Measurements from ENCODE around the gene FAM168A. TPM values are rescaled to one million over a fixed set of nuclear protein-coding genes. Genes with fewer than 3 reads are reported as not detected.

Gene FAM168A
- total RNA-seq, 1 experiment from 2014 or later: 13.8 TPM

DNA sequence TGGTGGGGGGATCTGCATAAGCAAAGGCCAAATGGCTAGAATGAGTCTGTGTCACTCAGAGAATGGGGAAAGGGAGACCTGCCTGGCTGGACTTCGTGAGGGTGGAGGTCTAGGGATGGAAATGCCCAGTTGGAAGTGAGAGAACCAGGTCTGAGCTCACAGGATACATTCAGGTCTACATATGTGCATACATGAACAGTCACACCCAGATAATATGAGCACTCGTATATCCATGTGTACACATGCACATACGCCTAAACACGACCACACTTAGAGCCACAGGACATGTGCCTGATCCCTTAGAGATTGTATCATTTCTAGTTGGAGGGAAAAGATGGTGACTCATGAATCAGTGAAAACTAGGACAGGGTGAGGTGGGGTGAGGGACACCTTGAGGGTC lies 242.8 kb downstream of the FAM168A start:
- CTCF ChIA-PET: interaction anchor here (0.6 to 1.0 kb wide), 2 partner anchors 66 to 263 kb away, joined by 3 to 4 read pairs; no protein-coding TSS in a partner anchor
- Mint-ChIP-seq H3K36me3 (ENCODE audit: insufficient read depth, unreplicated experiment) (peaks cover 38% of the 10 kb centered on the region), H3K4me1 (ENCODE audit: insufficient read depth, unreplicated experiment) (no peaks in the 10 kb centered on the region), H3K27me3 (ENCODE audit: insufficient read depth, unreplicated experiment) (no peaks in the 10 kb centered on the region), H3K9me3 (ENCODE audit: unreplicated experiment) (no peaks in the 10 kb centered on the region), H3K27ac (ENCODE audit: low read depth, unreplicated experiment) (no peak overlapping the region), H3K4me3 (ENCODE audit: unreplicated experiment) (no peak overlapping the region)
- no TSS peak for BruUV-seq (replicated peaks)
- POLR2A ChIA-PET: interaction anchor here (1.0 to 1.1 kb wide), 2 partner anchors 38 to 42 kb away, joined by 3 read pairs; no protein-coding TSS in a partner anchor
- no peak for DNase-seq (ENCODE audit: unreplicated experiment)
- intact Hi-C loops (cut with micrococcal nuclease): no loop called here
- TF ChIP-seq, protein P1, sequence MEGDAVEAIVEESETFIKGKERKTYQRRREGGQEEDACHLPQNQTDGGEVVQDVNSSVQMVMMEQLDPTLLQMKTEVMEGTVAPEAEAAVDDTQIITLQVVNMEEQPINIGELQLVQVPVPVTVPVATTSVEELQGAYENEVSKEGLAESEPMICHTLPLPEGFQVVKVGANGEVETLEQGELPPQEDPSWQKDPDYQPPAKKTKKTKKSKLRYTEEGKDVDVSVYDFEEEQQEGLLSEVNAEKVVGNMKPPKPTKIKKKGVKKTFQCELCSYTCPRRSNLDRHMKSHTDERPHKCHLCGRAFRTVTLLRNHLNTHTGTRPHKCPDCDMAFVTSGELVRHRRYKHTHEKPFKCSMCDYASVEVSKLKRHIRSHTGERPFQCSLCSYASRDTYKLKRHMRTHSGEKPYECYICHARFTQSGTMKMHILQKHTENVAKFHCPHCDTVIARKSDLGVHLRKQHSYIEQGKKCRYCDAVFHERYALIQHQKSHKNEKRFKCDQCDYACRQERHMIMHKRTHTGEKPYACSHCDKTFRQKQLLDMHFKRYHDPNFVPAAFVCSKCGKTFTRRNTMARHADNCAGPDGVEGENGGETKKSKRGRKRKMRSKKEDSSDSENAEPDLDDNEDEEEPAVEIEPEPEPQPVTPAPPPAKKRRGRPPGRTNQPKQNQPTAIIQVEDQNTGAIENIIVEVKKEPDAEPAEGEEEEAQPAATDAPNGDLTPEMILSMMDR (IDR thresholded peaks at IDR 0.05; ENCODE audit: unreplicated experiment): no peak

DNA sequence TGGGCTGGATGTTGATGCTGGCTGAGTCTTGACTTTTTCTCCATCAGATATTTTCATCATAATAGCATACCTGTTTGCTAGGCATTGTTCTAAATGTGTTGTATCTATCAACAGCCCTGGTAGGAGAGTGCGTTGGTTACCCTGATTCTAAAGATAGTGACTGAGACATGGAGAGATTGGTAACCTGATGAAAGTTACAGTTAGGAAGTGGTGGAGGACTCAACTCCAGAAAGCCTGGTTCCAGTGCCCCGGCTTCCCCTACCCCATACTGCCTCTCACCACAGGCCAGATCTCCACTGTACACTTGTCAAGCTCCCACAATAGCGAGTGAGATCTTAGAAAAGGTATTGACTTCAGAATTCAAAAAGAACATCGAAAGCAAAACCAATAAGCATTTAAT lies 244.5 kb downstream of the FAM168A start:
- peaks cover 34% of the 10 kb centered on the region for H3K36me3 Mint-ChIP-seq (ENCODE audit: insufficient read depth, unreplicated experiment)
- H3K27me3 Mint-ChIP-seq (ENCODE audit: insufficient read depth, unreplicated experiment): no peaks in the 10 kb centered on the region
- no peak for DNase-seq (ENCODE audit: unreplicated experiment)
- no peak overlapping the region for H3K27ac Mint-ChIP-seq (ENCODE audit: low read depth, unreplicated experiment)
- TF ChIP-seq, protein P1 (IDR thresholded peaks at IDR 0.05; ENCODE audit: unreplicated experiment): no peak
- no peaks in the 10 kb centered on the region for H3K4me1 Mint-ChIP-seq (ENCODE audit: insufficient read depth, unreplicated experiment)
- no peak overlapping the region for H3K4me3 Mint-ChIP-seq (ENCODE audit: unreplicated experiment)
- no peaks in the 10 kb centered on the region for H3K9me3 Mint-ChIP-seq (ENCODE audit: unreplicated experiment)
- POLR2A ChIA-PET: interaction anchor here (0.8 kb wide), 1 partner anchor 20 kb away, joined by 3 read pairs; no protein-coding TSS in a partner anchor
- no TSS peak for BruUV-seq (replicated peaks)
- intact Hi-C loops (cut with micrococcal nuclease): no loop called here
- CTCF ChIA-PET: interaction anchor here (2.3 to 5.2 kb wide), 2 partner anchors 9 to 40 kb away, joined by 16 to 53 read pairs; no protein-coding TSS in a partner anchor

DNA sequence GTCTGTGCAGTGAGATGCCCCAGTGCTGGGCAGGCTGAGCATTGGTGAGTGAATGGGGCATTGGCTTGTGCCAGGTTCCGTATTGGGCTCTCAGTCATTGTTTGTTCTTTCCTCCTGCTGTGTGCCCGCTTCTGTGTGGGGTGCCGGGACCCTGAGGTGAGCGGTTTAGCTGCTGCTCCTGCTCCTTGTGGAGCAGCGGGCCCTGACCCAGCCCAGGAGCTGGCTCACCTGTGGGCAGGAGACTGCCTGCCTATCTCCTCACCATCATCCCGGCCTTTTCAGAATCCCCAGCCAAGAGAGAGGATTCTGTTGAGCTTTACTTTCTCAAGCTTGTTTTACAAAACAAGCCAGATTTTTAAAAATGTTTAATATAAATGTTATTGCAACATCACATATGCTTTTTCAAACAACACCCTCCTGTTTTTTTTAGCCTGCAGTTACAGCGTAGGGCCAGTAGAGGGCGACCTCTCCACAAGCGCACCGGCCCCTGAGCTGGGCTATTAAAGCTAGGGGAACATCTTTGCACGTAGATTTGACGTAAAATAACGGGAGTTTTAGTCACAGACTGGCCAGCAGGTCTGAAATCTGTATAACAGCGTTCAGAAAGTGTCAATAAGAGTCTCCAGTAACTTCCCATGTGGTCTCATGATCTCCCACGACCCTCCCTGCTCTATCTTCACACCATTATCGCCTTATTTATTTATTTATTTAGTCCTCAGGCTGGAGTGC lies 246.8 kb downstream of the FAM168A start:
- BruUV-seq (replicated peaks): no TSS peak

More for the DNA sequence above, 246.8 kb downstream of the FAM168A start:
- Mint-ChIP-seq H3K9me3 (ENCODE audit: unreplicated experiment) (no peaks in the 10 kb centered on the region), H3K4me1 (ENCODE audit: insufficient read depth, unreplicated experiment) (no peaks in the 10 kb centered on the region), H3K27me3 (ENCODE audit: insufficient read depth, unreplicated experiment) (no peaks in the 10 kb centered on the region), H3K27ac (ENCODE audit: low read depth, unreplicated experiment) (no peak overlapping the region), H3K4me3 (ENCODE audit: unreplicated experiment) (no peak overlapping the region), H3K36me3 (ENCODE audit: insufficient read depth, unreplicated experiment) (peaks cover 37% of the 10 kb centered on the region)
- DNase-seq (ENCODE audit: unreplicated experiment): peak; percentile 72
- ChIA-PET POLR2A (interaction anchor here (0.7 to 1.2 kb wide), 9 partner anchors 26 to 310 kb away, joined by 3 to 6 read pairs (median 4); no protein-coding TSS in a partner anchor), CTCF (interaction anchor here (0.5 to 6.2 kb wide), 60 partner anchors 10 to 1043 kb away, joined by 3 to 62 read pairs (median 5); no protein-coding TSS in a partner anchor)
- TF ChIP-seq, protein P1 (IDR thresholded peaks at IDR 0.05; ENCODE audit: unreplicated experiment): peak; percentile 89
- intact Hi-C loops (cut with micrococcal nuclease): loop anchor here (1.0 kb wide), 2 partner anchors 42 to 310 kb away; no protein-coding TSS in a partner anchor

Other genes with a start within 250 kb of the FAM168A start
- 5.8 and 8.4 TPM in 2 replicates for gene RELT, start 221.7 kb downstream of the FAM168A start, total RNA-seq (2022)
- not detected in 2 replicates for gene PLEKHB1, start 48.5 kb upstream of the FAM168A start, total RNA-seq (2022)
- gene RAB6A, start 163.0 kb upstream of the FAM168A start, total RNA-seq (2022): 170 and 172 TPM in 2 replicates
- gene MRPL48, start 189.8 kb upstream of the FAM168A start, total RNA-seq (2022): 36.8 and 41.6 TPM in 2 replicates

All from MCF 10A (cell line).